Lower leg skin (tissue), 4 donors: ENCODE results near the gene RASA3. TPM values are rescaled to one million over a fixed set of nuclear protein-coding genes. Genes with fewer than 3 reads are reported as not detected.

ENCODE experiments used
- DNase-seq, 2 donors: peaks; one replicate each; pipeline ENCODE4 v3.0.0-alpha.2; 2019; ENCODE audit warnings: low spot score in 2 of 2
- H3K4me3 ChIP-seq: fragments of 200-600 bp; sonication (generic); 2 replicates; pipeline ENCODE4 v1.5.1; 2017; ENCODE audit warnings: mild to moderate bottlenecking, low read depth; ENCODE audit not compliant: poor library complexity, severe bottlenecking
- POLR2A ChIP-seq, 2 donors: fragments of 450-650 bp; IDR thresholded peaks; one replicate each; pipeline ENCODE4 v1.6.1; 2016 to 2017; ENCODE audit warnings: antibody characterized with exemption in 2 of 2, mild to moderate bottlenecking in 1 of 2, moderate library complexity in 1 of 2
- WGBS, 2 donors: methylation state at CpG; one replicate each; pipeline ENCODE4 v1.1.5; 2018; 5-methylcytosine and 5-hydroxymethylcytosine counted together
- intact Hi-C: fragments of 100-400 bp; cut with DNase I; formaldehyde crosslinking; loops from one replicate; pipeline ENCODE4 v1.15.0; 2023; ENCODE audit warnings: low total_unique reads
- total RNA-seq, 4 donors: library from RNA; depleted of rRNA; stranded (reverse); fragments of >200 nt; gene quantifications; one replicate each; pipeline ENCODE4 v1.1.0, GENCODE V29; 2016
- TF ChIP-seq, protein P1 (sequence below), 3 donors: fragments of 450-650 bp; IDR thresholded peaks; one replicate each; pipeline ENCODE4 v1.5.1; 2016; ENCODE audit warnings: antibody characterized with exemption in 3 of 3, mild to moderate bottlenecking in 3 of 3, moderate library complexity in 2 of 3

RASA3 gene
- total RNA-seq, 4 donors from 2014 or later, result 12.9 to 30.5 (median 24.2) TPM

DNA sequence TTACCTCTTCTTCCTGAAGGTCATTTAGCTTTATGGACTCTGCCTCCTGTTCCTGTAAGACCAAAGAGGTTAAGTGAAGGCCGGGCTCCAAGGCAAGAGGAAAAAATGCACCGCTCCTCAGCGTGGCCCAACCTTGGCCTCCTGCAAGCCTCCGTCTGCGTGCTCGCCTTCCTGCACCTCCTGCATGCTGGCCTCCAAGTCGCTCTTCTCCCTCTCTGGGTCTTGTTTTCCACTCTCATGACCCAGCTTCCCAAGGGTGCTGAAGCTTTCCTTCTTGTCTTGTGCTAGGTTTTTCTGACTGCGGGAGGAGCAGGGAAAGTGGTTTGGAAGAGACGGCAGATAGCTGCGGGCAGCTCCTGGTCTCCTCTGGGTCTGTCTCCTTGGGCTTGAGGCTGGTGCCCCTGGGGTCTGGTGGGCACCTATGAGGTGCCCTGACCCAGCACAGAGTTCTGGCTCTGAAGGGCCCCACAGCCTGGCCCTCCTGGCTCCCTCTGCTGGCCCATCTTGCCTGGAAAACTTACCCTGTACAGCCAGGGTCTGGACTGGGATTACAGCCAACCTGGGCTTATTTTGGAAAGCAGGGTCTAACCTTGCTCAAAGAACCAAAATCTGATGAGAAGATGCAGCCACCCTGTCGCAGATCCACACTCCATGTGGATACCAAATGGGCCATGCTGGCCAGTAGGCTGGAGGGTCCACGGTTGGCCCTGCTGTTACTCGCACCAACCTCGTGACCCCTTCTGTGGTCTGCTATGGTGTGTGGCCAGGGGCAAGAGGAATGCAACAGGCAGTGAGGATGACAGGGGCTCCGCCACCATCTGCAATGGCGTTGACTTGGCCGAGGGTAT, 163.7 kb downstream of the RASA3 start:
- H3K4me3 ChIP-seq, result no peak overlapping the region
- 90 to 95% methylated on average over 17 of the region's 17 CpGs for WGBS, 2 donors
- intact Hi-C loops, result no loop called here
- no peak for DNase-seq
- no peak for TF ChIP-seq POLR2A (IDR thresholded peaks at IDR 0.05)
- TF ChIP-seq, protein P1, sequence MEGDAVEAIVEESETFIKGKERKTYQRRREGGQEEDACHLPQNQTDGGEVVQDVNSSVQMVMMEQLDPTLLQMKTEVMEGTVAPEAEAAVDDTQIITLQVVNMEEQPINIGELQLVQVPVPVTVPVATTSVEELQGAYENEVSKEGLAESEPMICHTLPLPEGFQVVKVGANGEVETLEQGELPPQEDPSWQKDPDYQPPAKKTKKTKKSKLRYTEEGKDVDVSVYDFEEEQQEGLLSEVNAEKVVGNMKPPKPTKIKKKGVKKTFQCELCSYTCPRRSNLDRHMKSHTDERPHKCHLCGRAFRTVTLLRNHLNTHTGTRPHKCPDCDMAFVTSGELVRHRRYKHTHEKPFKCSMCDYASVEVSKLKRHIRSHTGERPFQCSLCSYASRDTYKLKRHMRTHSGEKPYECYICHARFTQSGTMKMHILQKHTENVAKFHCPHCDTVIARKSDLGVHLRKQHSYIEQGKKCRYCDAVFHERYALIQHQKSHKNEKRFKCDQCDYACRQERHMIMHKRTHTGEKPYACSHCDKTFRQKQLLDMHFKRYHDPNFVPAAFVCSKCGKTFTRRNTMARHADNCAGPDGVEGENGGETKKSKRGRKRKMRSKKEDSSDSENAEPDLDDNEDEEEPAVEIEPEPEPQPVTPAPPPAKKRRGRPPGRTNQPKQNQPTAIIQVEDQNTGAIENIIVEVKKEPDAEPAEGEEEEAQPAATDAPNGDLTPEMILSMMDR (IDR thresholded peaks at IDR 0.05), result no peak

DNA sequence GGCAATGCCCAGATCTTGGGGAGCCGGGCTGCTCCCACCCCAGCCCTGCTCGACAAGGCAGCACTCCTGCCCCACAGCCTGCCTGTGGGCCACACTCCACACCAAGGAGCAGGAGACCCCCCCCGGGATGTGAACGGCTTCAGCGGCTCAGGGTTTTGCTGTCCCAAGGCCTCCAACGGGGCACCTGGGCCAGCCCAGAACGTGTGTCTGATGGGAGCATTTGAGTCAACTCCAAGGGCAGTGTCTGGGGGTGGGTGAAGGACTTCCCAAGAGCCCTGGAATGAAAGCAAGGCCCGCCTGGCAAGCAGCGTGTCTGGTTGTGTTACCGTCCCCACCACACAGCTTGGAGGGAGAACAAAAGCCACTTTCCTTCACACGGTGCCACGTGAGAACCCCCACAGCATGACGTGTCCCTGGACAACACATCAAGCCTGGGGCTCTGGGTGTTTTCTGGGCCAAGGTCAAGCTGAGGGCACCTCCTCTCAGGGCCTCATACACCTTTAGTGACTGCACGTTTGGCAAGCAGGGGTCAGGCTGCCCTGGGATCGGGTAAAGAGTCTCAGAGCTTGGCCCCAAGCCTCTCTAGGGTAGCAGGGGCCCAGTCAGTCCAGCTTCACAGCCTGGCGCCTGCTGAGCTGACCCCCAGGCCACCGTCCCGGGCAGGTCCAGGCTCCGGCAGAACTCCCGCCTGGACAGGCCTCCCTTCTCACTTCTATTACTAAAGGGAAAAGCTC, 164.5 kb downstream of the RASA3 start:
- intact Hi-C loops, result no loop called here
- no peak for TF ChIP-seq POLR2A (IDR thresholded peaks at IDR 0.05)
- TF ChIP-seq, protein P1 (IDR thresholded peaks at IDR 0.05), result no peak
- DNase-seq, result no peak
- WGBS, 2 donors, result 89 to 90% methylated on average over 20 of the region's 20 CpGs
- H3K4me3 ChIP-seq, result no peak overlapping the region

DNA sequence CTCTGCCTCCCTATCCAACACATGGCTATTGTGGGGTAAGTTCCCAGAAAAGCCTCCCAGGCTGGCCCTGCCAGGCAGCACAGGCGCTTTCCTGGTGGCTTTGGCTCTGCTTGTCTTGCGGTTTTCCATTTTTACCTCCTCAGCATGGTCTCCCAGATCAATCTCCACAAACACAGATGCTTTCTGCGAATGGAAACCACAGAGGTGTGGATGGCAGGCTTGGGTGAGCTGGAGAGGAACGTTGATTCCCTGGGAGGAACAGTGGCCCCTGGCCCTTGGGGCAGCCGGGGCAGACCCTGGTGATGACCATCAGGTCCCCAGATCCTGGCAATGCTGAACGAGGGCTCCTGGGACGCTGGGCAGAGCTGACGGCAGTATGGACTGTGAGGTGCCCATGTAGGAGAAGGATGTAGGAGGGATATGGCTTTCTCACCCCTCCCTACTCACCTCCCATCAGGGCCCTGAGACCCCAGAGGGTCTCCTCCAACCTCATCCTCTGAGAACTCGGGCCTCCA, 165.2 kb downstream of the RASA3 start:
- TF ChIP-seq, protein P1 (IDR thresholded peaks at IDR 0.05), result no peak
- no peak for TF ChIP-seq POLR2A (IDR thresholded peaks at IDR 0.05)
- H3K4me3 ChIP-seq, result no peak overlapping the region
- 94 to 95% methylated on average over 9 of the region's 9 CpGs for WGBS, 2 donors
- intact Hi-C loops, result no loop called here
- no peak for DNase-seq

DNA sequence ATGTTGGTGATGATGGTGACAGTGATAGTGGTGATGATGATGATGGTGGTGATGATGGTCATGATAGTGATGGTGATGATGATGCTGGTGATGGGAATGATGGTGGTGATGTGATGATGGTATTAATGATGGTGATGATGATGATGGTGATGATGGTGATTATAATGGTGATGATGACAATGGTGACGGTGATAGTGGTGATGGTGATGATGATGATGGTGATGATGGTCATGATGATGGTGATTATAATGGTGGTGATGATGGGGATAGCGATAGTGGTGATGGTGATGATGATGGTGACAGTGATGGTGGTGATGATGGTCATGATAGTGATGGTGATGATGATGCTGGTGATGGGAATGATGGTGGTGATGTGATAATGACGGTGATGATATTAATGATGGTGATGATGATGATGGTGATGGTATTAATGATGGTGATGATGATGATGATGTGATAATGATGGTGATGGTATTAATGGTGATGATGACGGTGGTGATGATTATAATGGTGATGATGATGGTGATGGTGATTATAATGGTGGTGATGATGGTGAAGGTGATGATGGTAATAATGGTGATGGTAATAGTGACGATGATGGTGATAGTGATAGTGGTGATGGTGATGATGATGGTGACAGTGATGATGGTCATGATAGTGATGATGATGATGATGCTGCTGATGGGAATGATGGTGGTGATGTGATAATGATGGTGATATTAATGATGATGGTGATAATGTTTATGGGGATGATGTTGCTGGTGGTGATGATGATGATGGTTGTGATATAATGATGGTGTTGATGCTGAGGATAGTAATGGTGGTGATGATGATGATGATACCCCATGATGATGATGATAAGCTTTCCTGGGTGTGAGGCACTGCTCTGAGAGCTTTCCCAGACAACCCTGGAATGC, 166.2 kb downstream of the RASA3 start:
- H3K4me3 ChIP-seq, result no peak overlapping the region
- no peak for DNase-seq
- intact Hi-C loops, result no loop called here
- 96% methylated on average over 5 of the region's 5 CpGs for WGBS, 2 donors
- TF ChIP-seq, protein P1 (IDR thresholded peaks at IDR 0.05), result no peak
- TF ChIP-seq POLR2A (IDR thresholded peaks at IDR 0.05), result no peak

DNA sequence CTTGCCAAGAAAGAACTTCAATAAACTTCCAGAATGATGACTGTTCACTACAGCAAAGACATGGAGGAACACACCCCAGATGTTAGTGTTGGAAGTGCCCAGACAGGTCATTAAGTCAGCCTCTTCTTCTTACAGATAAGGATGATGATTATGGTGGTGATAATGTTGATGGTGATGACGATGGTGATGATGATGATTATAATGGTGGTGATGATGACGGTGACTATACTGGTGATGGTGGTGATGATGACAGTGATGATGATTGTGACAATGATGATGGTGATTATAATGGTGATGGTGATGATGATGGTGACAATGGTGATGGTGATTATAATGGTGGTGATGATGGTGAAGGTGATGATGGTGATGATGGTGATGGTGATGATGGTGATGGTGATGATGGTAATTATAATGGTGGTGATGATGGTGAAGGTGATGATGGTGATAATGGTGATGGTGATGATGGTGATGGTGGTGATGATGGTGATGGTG, 167.0 kb downstream of the RASA3 start:
- intact Hi-C loops, result no loop called here
- 94 to 95% methylated on average over 2 of the region's 2 CpGs for WGBS, 2 donors
- H3K4me3 ChIP-seq, result no peak overlapping the region
- TF ChIP-seq, protein P1 (IDR thresholded peaks at IDR 0.05), result no peak
- TF ChIP-seq POLR2A (IDR thresholded peaks at IDR 0.05), result no peak
- DNase-seq, result no peak
